CD14-positive monocyte (primary cell): ENCODE data around the gene PARG. TPM values are rescaled to one million over a fixed set of nuclear protein-coding genes. Genes with fewer than 3 reads are reported as not detected.

Experiments used
- DNase-seq, 3 donors: peaks; one replicate each; pipeline ENCODE4 v3.0.0-alpha.2; 2011 to 2022
- H2AFZ ChIP-seq: 2 replicates; pipeline ENCODE4 v1.6.0; 2012; ENCODE audit warnings: mild to moderate bottlenecking, low read depth, low read length, inconsistent platforms; ENCODE audit not compliant: insufficient read depth, poor library complexity, severe bottlenecking
- H3K27ac ChIP-seq, 2 donors: 1 replicate in 1 of 2; 2 replicates in 1 of 2; pipeline ENCODE4 v1.5.1; 2012 to 2013; ENCODE audit warnings: low read length in 2 of 2, control low read depth in 1 of 2, inconsistent platforms in 1 of 2, low read depth in 1 of 2, mild to moderate bottlenecking in 1 of 2
- H3K27me3 ChIP-seq, 2 donors: one replicate each; pipeline versions ENCODE4 v1.6.0 to v1.6.1; 2011 to 2013; ENCODE audit warnings: low read length in 2 of 2; ENCODE audit not compliant: control insufficient read depth in 2 of 2, insufficient read depth in 2 of 2
- H3K36me3 ChIP-seq, 2 donors: replicated peaks in 1 of 2; 1 replicate in 1 of 2; 2 replicates in 1 of 2; pipeline versions ENCODE4 v1.5.1 to v1.6.1; 2012 to 2013; ENCODE audit warnings: low read length in 2 of 2, control low read depth in 1 of 2, inconsistent platforms in 1 of 2, mild to moderate bottlenecking in 1 of 2; ENCODE audit not compliant: insufficient read depth in 2 of 2, control insufficient read depth in 1 of 2
- H3K4me1 ChIP-seq, 2 donors: 1 replicate in 1 of 2; 2 replicates in 1 of 2; pipeline versions ENCODE4 v1.5.1 to v1.6.1; 2012 to 2013; ENCODE audit warnings: low read length in 2 of 2, control low read depth in 1 of 2, inconsistent platforms in 1 of 2, mild to moderate bottlenecking in 1 of 2, moderate library complexity in 1 of 2; ENCODE audit not compliant: insufficient read depth in 2 of 2, control insufficient read depth in 1 of 2
- H3K4me2 ChIP-seq: replicated peaks from 2 replicates; pipeline ENCODE3; 2012; ENCODE audit warnings: low read length, moderate library complexity, mild to moderate bottlenecking; ENCODE audit not compliant: poor library complexity, severe bottlenecking; ENCODE audit errors: extremely low read depth
- H3K4me3 ChIP-seq, 3 experiments: fragments of 200-600 bp in 1 of 3; sonication (generic) in 1 of 3; replicated peaks in 1 of 3; 1 replicate in 2 of 3; 2 replicates in 1 of 3; pipeline ENCODE4 v1.5.1; 2011 to 2013; ENCODE audit warnings: low read length in 3 of 3, mild to moderate bottlenecking in 3 of 3, control low read depth in 2 of 3, low read depth in 2 of 3, inconsistent platforms in 1 of 3, moderate library complexity in 1 of 3
- H3K79me2 ChIP-seq: 2 replicates; pipeline ENCODE4 v1.6.0; 2012; ENCODE audit warnings: mild to moderate bottlenecking, control low read depth, inconsistent platforms, low read length, moderate library complexity; ENCODE audit not compliant: insufficient read depth
- H3K9ac ChIP-seq: 2 replicates; pipeline ENCODE4 v1.6.0; 2017; ENCODE audit warnings: low read length, mild to moderate bottlenecking; ENCODE audit not compliant: insufficient read depth, poor library complexity, severe bottlenecking
- H3K9me3 ChIP-seq, 2 donors: replicated peaks in 1 of 2; 1 replicate in 1 of 2; 2 replicates in 1 of 2; pipeline versions ENCODE4 v1.5.1 to v1.6.1; 2012 to 2013; ENCODE audit warnings: low read length in 2 of 2, control low read depth in 1 of 2; ENCODE audit not compliant: control insufficient read depth in 1 of 2, insufficient read depth in 1 of 2
- H4K20me1 ChIP-seq: 2 replicates; pipeline ENCODE4 v1.6.0; 2012; ENCODE audit warnings: mild to moderate bottlenecking, low read length, control low read depth, moderate library complexity; ENCODE audit not compliant: insufficient read depth
- H3K27ac Mint-ChIP-seq, 7 donors: one replicate each; pipeline ENCODE4 v1.8.0; 2020; ENCODE audit warnings: mild to moderate bottlenecking in 7 of 7, mixed read lengths in 7 of 7, moderate library complexity in 6 of 7, inconsistent platforms in 2 of 7
- H3K27me3 Mint-ChIP-seq, 3 donors: one replicate each; pipeline ENCODE4 v1.8.0; 2021 to 2022; ENCODE audit warnings: low read depth in 3 of 3, mild to moderate bottlenecking in 3 of 3, mixed read lengths in 3 of 3, moderate library complexity in 3 of 3, inconsistent platforms in 1 of 3
- H3K36me3 Mint-ChIP-seq, 2 donors: one replicate each; pipeline ENCODE4 v1.8.0; 2020; ENCODE audit warnings: mixed read lengths in 2 of 2, inconsistent platforms in 1 of 2, mild to moderate bottlenecking in 1 of 2
- H3K4me1 Mint-ChIP-seq: one replicate; pipeline ENCODE4 v1.8.0; 2020; ENCODE audit warnings: mild to moderate bottlenecking, mixed read lengths
- H3K4me3 Mint-ChIP-seq, 2 donors: one replicate each; pipeline ENCODE4 v1.8.0; 2020; ENCODE audit warnings: mild to moderate bottlenecking in 2 of 2, mixed read lengths in 2 of 2, moderate library complexity in 1 of 2
- H3K9me3 Mint-ChIP-seq, 7 donors: one replicate each; pipeline ENCODE4 v1.8.0; 2020 to 2022; ENCODE audit warnings: mixed read lengths in 7 of 7, mild to moderate bottlenecking in 6 of 7, moderate library complexity in 6 of 7, inconsistent platforms in 2 of 7
- CTCF ChIP-seq: fragments of 200-600 bp; IDR thresholded peaks from one replicate; pipeline ENCODE4 v1.8.0; 2022; ENCODE audit warnings: antibody characterized with exemption, mild to moderate bottlenecking
- WGBS: methylation state at CpG from one replicate; pipeline ENCODE4 v1.1.5; 2013; ENCODE audit warnings: missing lambda C conversion rate; ENCODE audit not compliant: insufficient coverage; 5-methylcytosine and 5-hydroxymethylcytosine counted together
- intact Hi-C, 2 donors: fragments of 100-400 bp; cut with micrococcal nuclease; formaldehyde crosslinking; loops; one replicate each; pipeline versions ENCODE4 v1.15.0 to v1.15.1; 2023
- polyA plus RNA-seq, 3 donors: library from polyadenylated mRNA; depleted of rRNA in 1 of 3; unstranded in 2 of 3; stranded (reverse) in 1 of 3; fragments of 300-500 nt in 2 of 3; fragments of >200 nt in 1 of 3; fragmentation: Illumina TruSeq in 2 of 3; gene quantifications; 1 replicate in 2 of 3; 2 replicates in 1 of 3; pipeline ENCODE4 v1.2.3, GENCODE V29; 2012 to 2021

Gene PARG
- polyA plus RNA-seq, 3 donors, result 6.3 to 8.0 (median 7.5) TPM

- no peak for DNase-seq
- no peak overlapping the region for H3K4me3 Mint-ChIP-seq
- H3K27me3 Mint-ChIP-seq, result no peaks in the 10 kb centered on the region
- Histone ChIP-seq H3K4me1 (no peaks in the 10 kb centered on the region), H3K9me3 (no peaks in the 10 kb centered on the region), H2AFZ (no peak overlapping the region), H3K79me2 (no peaks in the 10 kb centered on the region), H3K9ac (no peak overlapping the region), H3K27ac (no peak overlapping the region), H3K36me3 (peaks cover 43 to 70% of the 10 kb centered on the region in 2 donors), H4K20me1 (no peaks in the 10 kb centered on the region), H3K27me3 (no peaks in the 10 kb centered on the region), H3K4me2 (no peak overlapping the region), H3K4me3 (no peak overlapping the region)
- H3K36me3 Mint-ChIP-seq, result peaks cover 49 to 51% of the 10 kb centered on the region in 2 donors
- no peaks in the 10 kb centered on the region for H3K4me1 Mint-ChIP-seq
- no CpG with 5 or more reads among the region's 2 CpGs for WGBS
- TF ChIP-seq CTCF, result no peak
- H3K27ac Mint-ChIP-seq, result no peak overlapping the region
- intact Hi-C loops, result no loop called here
- H3K9me3 Mint-ChIP-seq, result peaks cover 0 to 2% (median 0%) of the 10 kb centered on the region in 7 donors
Measured at GRCh38 chr10:49834201-49834600, 107.6 kb downstream of the PARG start.

- H3K36me3 ChIP-seq, result peaks cover 38 to 60% of the 10 kb centered on the region in 2 donors
- H3K27ac Mint-ChIP-seq, result no peak overlapping the region
- H3K9me3 ChIP-seq, result no peaks in the 10 kb centered on the region
- no peaks in the 10 kb centered on the region for H3K27me3 Mint-ChIP-seq
- H3K4me2 ChIP-seq, result no peak overlapping the region
- H4K20me1 ChIP-seq, result no peaks in the 10 kb centered on the region
- H3K9me3 Mint-ChIP-seq, result peaks cover 0 to 2% (median 0%) of the 10 kb centered on the region in 7 donors
- H3K36me3 Mint-ChIP-seq, result peaks cover 40 to 45% of the 10 kb centered on the region in 2 donors
- H2AFZ ChIP-seq, result no peak overlapping the region
- no peaks in the 10 kb centered on the region for H3K79me2 ChIP-seq
- H3K27ac ChIP-seq, result no peak overlapping the region
- H3K9ac ChIP-seq, result no peak overlapping the region
- H3K4me1 ChIP-seq, result no peaks in the 10 kb centered on the region
- TF ChIP-seq CTCF, result no peak
- intact Hi-C loops, result no loop called here
- no peak for DNase-seq
- H3K4me1 Mint-ChIP-seq, result no peaks in the 10 kb centered on the region
- H3K4me3 ChIP-seq, result no peak overlapping the region
- no peaks in the 10 kb centered on the region for H3K27me3 ChIP-seq
- H3K4me3 Mint-ChIP-seq, result no peak overlapping the region
Measured at GRCh38 chr10:49833168-49833567, 108.7 kb downstream of the PARG start.
